Upper lobe of right lung (tissue), 1 donor: Measurements from ENCODE around the gene RGMA. TPM values are rescaled to one million over a fixed set of nuclear protein-coding genes. Genes with fewer than 3 reads are reported as not detected.
"Not testable (repeated sequence)": the region's sequence is repeated elsewhere in the genome, so short reads cannot be mapped to it uniquely, and the experiment has no call there.

Source experiments
- ATAC-seq: fragments of 200-7000 bp; cut with Tn5 transposase; one replicate; pipeline ENCODE4 v1.9.1; 2020; ENCODE audit warnings: mild to moderate bottlenecking, moderate library complexity
- DNase-seq: peaks from one replicate; pipeline ENCODE4 v3.0.0-alpha.2; 2020
- H3K27ac ChIP-seq: fragments of 200-600 bp; one replicate; pipeline ENCODE4 v1.8.0; 2022
- H3K27me3 ChIP-seq: fragments of 200-600 bp; one replicate; pipeline ENCODE4 v1.8.0; 2022; ENCODE audit warnings: mild to moderate bottlenecking
- H3K36me3 ChIP-seq: fragments of 200-600 bp; one replicate; pipeline ENCODE4 v1.8.0; 2022
- H3K4me1 ChIP-seq: fragments of 200-600 bp; one replicate; pipeline ENCODE4 v1.8.0; 2022
- H3K4me3 ChIP-seq: fragments of 200-600 bp; one replicate; pipeline ENCODE4 v1.8.0; 2022; ENCODE audit warnings: mild to moderate bottlenecking
- H3K9me3 ChIP-seq: fragments of 200-600 bp; one replicate; pipeline ENCODE4 v1.8.0; 2022
- intact Hi-C: fragments of 100-400 bp; cut with DNase I; formaldehyde crosslinking; loops from one replicate; pipeline ENCODE4 v1.11.0; 2022
- total RNA-seq: library from RNA; stranded (reverse); fragmentation: NEBNext Ultra II Directional; extraction: Animal tissue kit (Norgen Biotek cat#: 25700); gene quantifications from one replicate; pipeline ENCODE4 v1.2.1, GENCODE V29; 2021
- TF ChIP-seq, protein P1 (sequence below): fragments of 200-600 bp; IDR thresholded peaks from one replicate; pipeline ENCODE4 v1.8.0; 2022; ENCODE audit warnings: antibody characterized with exemption
- donor health status: DM: no; HTN: yes; CAD: no; lungs with severe emphysema.

Gene RGMA
- total RNA-seq, 1 donor from 2014 or later: 4.1 TPM

DNA sequence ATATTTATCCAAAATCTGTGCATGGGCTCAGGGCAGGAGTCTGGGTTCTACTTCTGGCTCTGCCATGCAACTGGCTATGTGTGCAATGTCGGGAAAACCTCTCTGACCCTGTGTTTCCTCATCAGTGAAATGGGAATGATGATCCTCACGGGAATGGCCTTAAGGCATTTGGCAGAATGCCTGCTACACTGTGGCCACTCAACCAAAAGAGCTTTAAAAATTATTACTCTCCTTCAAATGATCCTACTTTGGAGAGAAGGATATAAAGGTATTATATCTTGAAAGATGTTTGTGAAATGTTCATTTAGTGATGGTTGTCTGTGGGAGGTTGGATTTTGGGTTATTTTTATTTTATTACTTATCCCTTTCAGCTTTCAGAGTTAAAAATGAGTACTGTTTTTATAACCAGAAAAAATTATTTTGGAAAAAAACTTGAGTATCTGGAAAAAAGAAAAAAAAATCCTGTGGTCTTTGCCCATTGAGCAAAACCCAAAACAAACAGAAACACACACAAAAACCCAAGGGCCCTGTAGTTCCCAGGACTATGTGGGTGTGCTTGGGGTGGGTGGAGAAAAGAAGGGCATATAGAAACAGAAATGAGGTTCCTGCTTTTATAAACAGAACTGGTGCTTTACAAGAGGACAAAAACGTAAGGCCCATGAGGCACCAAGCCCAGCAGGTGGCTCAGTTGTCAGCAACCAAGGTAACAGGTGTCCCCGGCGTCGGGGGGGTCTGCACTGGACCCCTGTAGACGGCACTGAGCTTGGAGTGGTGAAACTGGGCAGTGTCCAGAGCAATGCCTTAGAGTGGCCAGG, 22.0 kb downstream of the RGMA start:
- H3K4me3 ChIP-seq: no peak overlapping the region
- H3K4me1 ChIP-seq: peaks cover 11% of the 10 kb centered on the region
- ATAC-seq (no peak), DNase-seq (no peak)
- TF ChIP-seq, protein P1, sequence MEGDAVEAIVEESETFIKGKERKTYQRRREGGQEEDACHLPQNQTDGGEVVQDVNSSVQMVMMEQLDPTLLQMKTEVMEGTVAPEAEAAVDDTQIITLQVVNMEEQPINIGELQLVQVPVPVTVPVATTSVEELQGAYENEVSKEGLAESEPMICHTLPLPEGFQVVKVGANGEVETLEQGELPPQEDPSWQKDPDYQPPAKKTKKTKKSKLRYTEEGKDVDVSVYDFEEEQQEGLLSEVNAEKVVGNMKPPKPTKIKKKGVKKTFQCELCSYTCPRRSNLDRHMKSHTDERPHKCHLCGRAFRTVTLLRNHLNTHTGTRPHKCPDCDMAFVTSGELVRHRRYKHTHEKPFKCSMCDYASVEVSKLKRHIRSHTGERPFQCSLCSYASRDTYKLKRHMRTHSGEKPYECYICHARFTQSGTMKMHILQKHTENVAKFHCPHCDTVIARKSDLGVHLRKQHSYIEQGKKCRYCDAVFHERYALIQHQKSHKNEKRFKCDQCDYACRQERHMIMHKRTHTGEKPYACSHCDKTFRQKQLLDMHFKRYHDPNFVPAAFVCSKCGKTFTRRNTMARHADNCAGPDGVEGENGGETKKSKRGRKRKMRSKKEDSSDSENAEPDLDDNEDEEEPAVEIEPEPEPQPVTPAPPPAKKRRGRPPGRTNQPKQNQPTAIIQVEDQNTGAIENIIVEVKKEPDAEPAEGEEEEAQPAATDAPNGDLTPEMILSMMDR: no peak
- intact Hi-C loops: no loop called here
- H3K9me3 ChIP-seq: no peaks in the 10 kb centered on the region
- H3K36me3 ChIP-seq: no peaks in the 10 kb centered on the region
- H3K27me3 ChIP-seq: peaks cover 7% of the 10 kb centered on the region
- no peak overlapping the region for H3K27ac ChIP-seq

DNA sequence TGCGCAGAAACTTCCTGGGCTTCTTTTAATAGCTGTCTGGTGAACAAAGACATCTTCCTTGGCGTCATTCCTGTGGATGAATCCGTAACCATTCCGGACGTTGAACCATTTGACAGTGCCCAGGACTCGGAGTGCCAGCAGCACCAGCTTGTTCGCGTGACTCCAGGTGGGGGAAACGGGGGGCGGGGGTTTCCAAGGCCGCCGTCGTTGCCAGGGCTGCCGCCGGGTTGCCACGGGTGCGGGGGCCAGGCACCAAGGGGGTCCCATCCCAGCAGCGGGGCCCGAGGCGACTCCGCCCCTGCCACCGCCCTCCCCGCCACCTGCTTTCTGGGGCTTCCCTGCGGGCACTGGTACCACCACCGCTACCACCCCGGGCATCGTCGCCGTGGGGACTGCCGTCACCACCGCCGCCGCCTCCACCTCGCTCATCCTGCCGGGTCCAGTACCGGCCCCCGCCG, 22.8 kb downstream of the RGMA start:
- H3K4me1 ChIP-seq: peaks cover 14% of the 10 kb centered on the region
- ATAC-seq: no peak
- intact Hi-C loops: no loop called here
- no peaks in the 10 kb centered on the region for H3K36me3 ChIP-seq
- DNase-seq: no peak
- H3K27ac ChIP-seq: no peak overlapping the region
- TF ChIP-seq, protein P1: no peak
- H3K4me3 ChIP-seq: no peak overlapping the region
- peaks cover 3% of the 10 kb centered on the region for H3K27me3 ChIP-seq
- H3K9me3 ChIP-seq: no peaks in the 10 kb centered on the region

GRCh38 chr15:93065641-93066045, 23.4 kb downstream of the RGMA start:
- intact Hi-C loops: no loop called here
- no peak overlapping the region for H3K4me3 ChIP-seq
- no peaks in the 10 kb centered on the region for H3K27me3 ChIP-seq
- no peak overlapping the region for H3K27ac ChIP-seq
- no peaks in the 10 kb centered on the region for H3K36me3 ChIP-seq
- TF ChIP-seq, protein P1: no peak
- no peaks in the 10 kb centered on the region for H3K9me3 ChIP-seq
- no peak for DNase-seq
- H3K4me1 ChIP-seq: peaks cover 12% of the 10 kb centered on the region
- ATAC-seq: no peak

GRCh38 chr15:93063796-93064690, 25.0 kb downstream of the RGMA start:
- intact Hi-C loops: no loop called here
- H3K27ac ChIP-seq: no peak overlapping the region

GRCh38 chr15:93063262-93063671, 25.7 kb downstream of the RGMA start:
- ATAC-seq (peak; percentile 9), DNase-seq (no peak)
- H3K9me3 ChIP-seq: no peaks in the 10 kb centered on the region
- H3K4me3 ChIP-seq: no peak overlapping the region
- H3K4me1 ChIP-seq: peaks cover 12% of the 10 kb centered on the region
- TF ChIP-seq, protein P1: no peak
- no peaks in the 10 kb centered on the region for H3K36me3 ChIP-seq
- no peak overlapping the region for H3K27ac ChIP-seq
- no peaks in the 10 kb centered on the region for H3K27me3 ChIP-seq
- intact Hi-C loops: no loop called here

More at GRCh38 chr15:93063796-93064690, 25.0 kb downstream of the RGMA start:
- ATAC-seq: no peak
- H3K36me3 ChIP-seq: no peaks in the 10 kb centered on the region
- H3K4me1 ChIP-seq: peaks cover 12% of the 10 kb centered on the region
- no peak overlapping the region for H3K4me3 ChIP-seq
- no peak for DNase-seq
- no peaks in the 10 kb centered on the region for H3K9me3 ChIP-seq
- H3K27me3 ChIP-seq: no peaks in the 10 kb centered on the region
- TF ChIP-seq, protein P1: no peak

DNA sequence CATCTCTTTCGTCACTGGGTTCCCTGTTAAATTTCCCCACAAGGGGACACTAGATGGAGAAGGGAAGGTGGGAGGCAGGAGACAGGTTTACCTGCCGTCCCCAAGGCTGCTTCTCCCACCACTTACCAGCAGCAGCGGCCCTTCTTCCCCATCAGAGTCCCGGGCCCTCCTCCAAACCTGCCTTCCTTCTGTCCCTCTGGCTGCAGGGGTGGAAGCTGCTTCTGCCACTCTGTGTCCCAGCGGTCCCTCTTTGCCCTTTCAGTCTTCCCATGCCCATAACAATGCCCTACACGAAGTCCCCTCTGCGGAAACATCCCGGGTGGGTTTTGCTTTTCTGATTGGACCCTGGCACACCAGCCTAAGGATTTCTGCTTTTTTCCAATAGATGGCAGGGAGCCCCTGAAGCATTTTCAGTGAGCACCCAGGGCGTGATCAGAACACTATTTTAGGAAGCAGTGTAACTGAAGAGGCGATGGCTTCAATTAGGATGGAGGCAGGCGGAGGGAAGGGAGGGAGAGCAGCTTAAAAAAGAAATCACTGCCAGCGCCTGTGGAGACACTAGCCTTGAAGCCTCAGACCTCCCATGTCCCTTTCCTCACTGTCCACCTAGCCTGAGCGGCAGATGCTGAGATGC, 26.3 kb downstream of the RGMA start:
- peaks cover 12% of the 10 kb centered on the region for H3K4me1 ChIP-seq
- ATAC-seq, H3K4me3 ChIP-seq, H3K9me3 ChIP-seq, DNase-seq, intact Hi-C loops, H3K27ac ChIP-seq, H3K27me3 ChIP-seq, H3K36me3 ChIP-seq: not testable (repeated sequence)
